Astrocyte (in vitro differentiated cells and primary cell): Measurements from ENCODE around the gene ZMYM5. TPM values are rescaled to one million over a fixed set of nuclear protein-coding genes. Genes with fewer than 3 reads are reported as not detected.
A peak's percentile ranks its signal among the peaks of the same experiment; 100 is the strongest.

Experiments used
- DNase-seq: peaks from one replicate; pipeline ENCODE4 v3.0.0-alpha.2; 2010; ENCODE audit warnings: low read depth
- FAIRE-seq: peaks from 2 replicates; lab custom pipeline; 2011; peaks lifted over from hg19 to GRCh38; lab: Jason Lieb, UNC
- H2AFZ ChIP-seq: 2 replicates; pipeline ENCODE4 v1.6.0; 2012; ENCODE audit warnings: low read depth, low read length, inconsistent platforms
- H3K27ac ChIP-seq: 2 replicates; pipeline ENCODE4 v1.5.1; 2011; ENCODE audit warnings: low read depth, low read length, inconsistent platforms
- H3K27me3 ChIP-seq: 2 replicates; pipeline ENCODE4 v1.6.0; 2011; ENCODE audit warnings: low read length, inconsistent platforms; ENCODE audit not compliant: insufficient read depth
- H3K36me3 ChIP-seq: 2 replicates; pipeline ENCODE4 v1.5.1; 2011; ENCODE audit warnings: low read length, inconsistent platforms; ENCODE audit not compliant: insufficient read depth
- H3K4me1 ChIP-seq: 2 replicates; pipeline ENCODE4 v1.5.1; 2011; ENCODE audit warnings: low read length, inconsistent platforms; ENCODE audit not compliant: insufficient read depth
- H3K4me2 ChIP-seq: 2 replicates; pipeline ENCODE4 v1.6.0; 2012; ENCODE audit warnings: low read length, inconsistent platforms
- H3K4me3 ChIP-seq: 2 replicates; pipeline ENCODE4 v1.5.1; 2011; ENCODE audit warnings: low read depth, mild to moderate bottlenecking, low read length, inconsistent platforms; ENCODE audit not compliant: insufficient read depth
- H3K79me2 ChIP-seq: 2 replicates; pipeline ENCODE4 v1.6.0; 2012; ENCODE audit warnings: mild to moderate bottlenecking, low read length, inconsistent platforms; ENCODE audit not compliant: insufficient read depth
- H3K9ac ChIP-seq: 2 replicates; pipeline ENCODE4 v1.6.0; 2012; ENCODE audit warnings: mild to moderate bottlenecking, low read length, inconsistent platforms
- H3K9me3 ChIP-seq: 2 replicates; pipeline ENCODE4 v1.5.1; 2012; ENCODE audit warnings: low read depth, mild to moderate bottlenecking, low read length, inconsistent platforms; ENCODE audit not compliant: insufficient read depth
- H4K20me1 ChIP-seq: 2 replicates; pipeline ENCODE4 v1.6.0; 2012; ENCODE audit warnings: low read length, inconsistent platforms; ENCODE audit not compliant: insufficient read depth
- H3K27ac Mint-ChIP-seq: one replicate; pipeline ENCODE4 v1.8.0; 2021; ENCODE audit warnings: mild to moderate bottlenecking, mixed read lengths; ENCODE audit not compliant: unreplicated experiment
- H3K27me3 Mint-ChIP-seq: one replicate; pipeline ENCODE4 v1.8.0; 2021; ENCODE audit warnings: low read depth, mixed read lengths; ENCODE audit not compliant: unreplicated experiment
- H3K36me3 Mint-ChIP-seq: one replicate; pipeline ENCODE4 v1.8.0; 2021; ENCODE audit warnings: low read depth, mixed read lengths; ENCODE audit not compliant: unreplicated experiment
- H3K4me1 Mint-ChIP-seq: one replicate; pipeline ENCODE4 v1.8.0; 2021; ENCODE audit warnings: low read depth, mixed read lengths; ENCODE audit not compliant: unreplicated experiment
- H3K4me3 Mint-ChIP-seq: one replicate; pipeline ENCODE4 v1.8.0; 2021; ENCODE audit warnings: mild to moderate bottlenecking, moderate library complexity, mixed read lengths; ENCODE audit not compliant: unreplicated experiment
- H3K9me3 Mint-ChIP-seq: one replicate; pipeline ENCODE4 v1.8.0; 2021; ENCODE audit warnings: mild to moderate bottlenecking, mixed read lengths; ENCODE audit not compliant: unreplicated experiment
- CTCF ChIP-seq: IDR thresholded peaks from 2 replicates; pipeline ENCODE4 v1.5.1; 2011; ENCODE audit warnings: low read depth, mild to moderate bottlenecking, inconsistent platforms, low read length, moderate library complexity; ENCODE audit not compliant: insufficient read depth
- EZH2 ChIP-seq: IDR thresholded peaks from 2 replicates; pipeline ENCODE4 v1.6.1; 2012; ENCODE audit warnings: mild to moderate bottlenecking, low read length, inconsistent platforms; ENCODE audit not compliant: insufficient read depth
- total RNA-seq: library from RNA; stranded (reverse); gene quantifications from 2 replicates; pipeline ENCODE4 v1.2.1, GENCODE V29; 2021

ZMYM5 gene
- total RNA-seq, 1 donor from 2014 or later, result 16.0 TPM

- Histone ChIP-seq H3K36me3 (peaks cover 40% of the 10 kb centered on the region), H3K9ac (no peak overlapping the region), H4K20me1 (peaks cover 28% of the 10 kb centered on the region), H3K27me3 (no peaks in the 10 kb centered on the region), H3K79me2 (peaks cover 7% of the 10 kb centered on the region), H3K4me1 (peaks cover 9% of the 10 kb centered on the region), H3K27ac (no peak overlapping the region), H3K4me3 (no peak overlapping the region), H3K9me3 (no peaks in the 10 kb centered on the region), H2AFZ (no peak overlapping the region), H3K4me2 (no peak overlapping the region)
- H3K4me1 Mint-ChIP-seq, result peaks cover 5% of the 10 kb centered on the region
- FAIRE-seq (no peak), DNase-seq (no peak)
- no peak overlapping the region for H3K27ac Mint-ChIP-seq
- H3K4me3 Mint-ChIP-seq, result no peak overlapping the region
- H3K27me3 Mint-ChIP-seq, result no peaks in the 10 kb centered on the region
- no peak for TF ChIP-seq EZH2
- TF ChIP-seq CTCF, result no peak
- peaks cover 17% of the 10 kb centered on the region for H3K36me3 Mint-ChIP-seq
- H3K9me3 Mint-ChIP-seq, result no peaks in the 10 kb centered on the region
Measured at GRCh38 chr13:19834704-19835103, 28.7 kb downstream of the ZMYM5 start.

GRCh38 chr13:19822673-19823072, 40.8 kb downstream of the ZMYM5 start:
- Mint-ChIP-seq H3K9me3 (no peaks in the 10 kb centered on the region), H3K4me1 (no peaks in the 10 kb centered on the region), H3K27ac (no peak overlapping the region), H3K4me3 (no peak overlapping the region), H3K36me3 (peaks cover 20% of the 10 kb centered on the region), H3K27me3 (no peaks in the 10 kb centered on the region)
- H3K4me2 ChIP-seq, result no peak overlapping the region
- H3K79me2 ChIP-seq, result no peaks in the 10 kb centered on the region
- no peak overlapping the region for H3K4me3 ChIP-seq
- H3K9ac ChIP-seq, result no peak overlapping the region
- H3K27ac ChIP-seq, result no peak overlapping the region
- no peaks in the 10 kb centered on the region for H3K27me3 ChIP-seq
- TF ChIP-seq EZH2 (no peak), CTCF (no peak)
- H3K36me3 ChIP-seq, result peaks cover 8% of the 10 kb centered on the region
- H3K9me3 ChIP-seq, result no peaks in the 10 kb centered on the region
- H3K4me1 ChIP-seq, result no peaks in the 10 kb centered on the region
- H2AFZ ChIP-seq, result no peak overlapping the region
- FAIRE-seq (no peak), DNase-seq (no peak)
- H4K20me1 ChIP-seq, result peaks cover 9% of the 10 kb centered on the region

GRCh38 chr13:19818223-19818842, 45.1 kb downstream of the ZMYM5 start:
- Histone ChIP-seq H3K27ac (no peak overlapping the region), H3K9me3 (no peaks in the 10 kb centered on the region), H3K4me2 (no peak overlapping the region), H3K9ac (no peak overlapping the region), H3K36me3 (no peaks in the 10 kb centered on the region), H3K79me2 (no peaks in the 10 kb centered on the region), H4K20me1 (peaks cover 11% of the 10 kb centered on the region), H3K4me3 (no peak overlapping the region), H2AFZ (no peak overlapping the region), H3K27me3 (no peaks in the 10 kb centered on the region), H3K4me1 (no peaks in the 10 kb centered on the region)
- TF ChIP-seq EZH2 (no peak), CTCF (peak; percentile 22)
- Mint-ChIP-seq H3K27ac (no peak overlapping the region), H3K36me3 (peaks cover 23% of the 10 kb centered on the region), H3K4me1 (no peaks in the 10 kb centered on the region), H3K27me3 (no peaks in the 10 kb centered on the region), H3K9me3 (no peaks in the 10 kb centered on the region), H3K4me3 (no peak overlapping the region)
- no peak for FAIRE-seq
- no peak for DNase-seq
